ENCODE measurements around the gene FEV.

The FEV gene

DNA sequence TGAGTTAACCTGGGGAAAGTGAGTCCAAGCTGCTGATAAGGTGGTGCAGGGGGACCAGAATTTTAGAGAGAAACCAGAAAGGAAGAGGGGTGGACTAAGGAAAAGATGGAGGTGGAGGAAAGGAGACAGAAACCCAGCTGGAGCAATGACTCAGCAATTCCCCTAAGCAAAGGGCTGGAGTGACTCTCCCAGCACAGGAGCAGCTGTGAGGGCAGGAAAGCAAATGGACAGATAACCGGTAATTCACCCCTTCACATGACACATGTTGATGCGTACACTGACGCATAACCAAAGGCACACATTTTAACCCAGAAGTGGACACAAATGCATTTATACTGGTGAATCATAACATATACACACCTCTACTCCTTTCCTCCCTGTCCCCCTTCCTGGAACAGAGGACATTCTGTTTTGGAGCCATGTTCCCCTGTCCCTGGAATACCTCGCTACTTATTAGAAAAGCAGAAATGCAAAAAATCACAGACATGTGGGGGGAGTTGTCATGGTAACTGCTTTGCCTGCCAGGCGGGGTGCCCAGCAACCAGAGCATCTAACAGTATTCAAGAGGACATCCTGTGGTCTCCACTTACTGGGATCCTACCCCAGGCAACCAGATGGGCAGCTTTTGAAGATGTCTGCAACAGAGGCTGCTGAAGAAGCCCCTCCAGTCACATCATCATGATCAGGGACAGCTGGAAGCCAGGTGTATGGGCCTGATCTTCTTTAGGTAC lies 20.8 kb downstream of the FEV start:
- TF ChIP-seq, protein P1, sequence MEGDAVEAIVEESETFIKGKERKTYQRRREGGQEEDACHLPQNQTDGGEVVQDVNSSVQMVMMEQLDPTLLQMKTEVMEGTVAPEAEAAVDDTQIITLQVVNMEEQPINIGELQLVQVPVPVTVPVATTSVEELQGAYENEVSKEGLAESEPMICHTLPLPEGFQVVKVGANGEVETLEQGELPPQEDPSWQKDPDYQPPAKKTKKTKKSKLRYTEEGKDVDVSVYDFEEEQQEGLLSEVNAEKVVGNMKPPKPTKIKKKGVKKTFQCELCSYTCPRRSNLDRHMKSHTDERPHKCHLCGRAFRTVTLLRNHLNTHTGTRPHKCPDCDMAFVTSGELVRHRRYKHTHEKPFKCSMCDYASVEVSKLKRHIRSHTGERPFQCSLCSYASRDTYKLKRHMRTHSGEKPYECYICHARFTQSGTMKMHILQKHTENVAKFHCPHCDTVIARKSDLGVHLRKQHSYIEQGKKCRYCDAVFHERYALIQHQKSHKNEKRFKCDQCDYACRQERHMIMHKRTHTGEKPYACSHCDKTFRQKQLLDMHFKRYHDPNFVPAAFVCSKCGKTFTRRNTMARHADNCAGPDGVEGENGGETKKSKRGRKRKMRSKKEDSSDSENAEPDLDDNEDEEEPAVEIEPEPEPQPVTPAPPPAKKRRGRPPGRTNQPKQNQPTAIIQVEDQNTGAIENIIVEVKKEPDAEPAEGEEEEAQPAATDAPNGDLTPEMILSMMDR (IDR thresholded peaks at IDR 0.05; ENCODE audit: borderline replicate concordance, insufficient read depth, low read depth, low read length), result no peak
- H3K4me3 ChIP-seq (ENCODE audit: low read depth, low read length), result no peak overlapping the region

DNA sequence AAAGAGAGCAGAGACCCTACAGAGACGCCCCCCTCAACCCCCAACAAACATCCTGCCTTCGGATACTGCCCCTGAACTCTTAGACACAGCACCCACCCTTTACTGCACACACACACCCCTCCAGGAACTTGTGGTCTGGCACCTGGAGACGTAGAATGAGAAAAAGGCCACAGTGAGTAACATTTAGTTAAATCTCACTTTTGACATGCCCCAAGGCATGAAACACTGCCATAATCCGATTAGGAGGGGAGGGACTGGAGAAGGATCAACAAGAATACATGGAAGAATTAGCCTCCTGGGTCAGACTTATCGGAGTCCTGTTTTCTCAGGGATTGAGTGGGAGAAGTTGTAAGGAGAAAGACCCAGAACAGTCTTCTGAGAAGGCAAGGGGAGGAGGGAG lies 21.4 kb downstream of the FEV start:
- no peak overlapping the region for H3K4me3 ChIP-seq (ENCODE audit: low read depth, low read length)
- TF ChIP-seq, protein P1 (IDR thresholded peaks at IDR 0.05; ENCODE audit: borderline replicate concordance, insufficient read depth, low read depth, low read length), result no peak

DNA sequence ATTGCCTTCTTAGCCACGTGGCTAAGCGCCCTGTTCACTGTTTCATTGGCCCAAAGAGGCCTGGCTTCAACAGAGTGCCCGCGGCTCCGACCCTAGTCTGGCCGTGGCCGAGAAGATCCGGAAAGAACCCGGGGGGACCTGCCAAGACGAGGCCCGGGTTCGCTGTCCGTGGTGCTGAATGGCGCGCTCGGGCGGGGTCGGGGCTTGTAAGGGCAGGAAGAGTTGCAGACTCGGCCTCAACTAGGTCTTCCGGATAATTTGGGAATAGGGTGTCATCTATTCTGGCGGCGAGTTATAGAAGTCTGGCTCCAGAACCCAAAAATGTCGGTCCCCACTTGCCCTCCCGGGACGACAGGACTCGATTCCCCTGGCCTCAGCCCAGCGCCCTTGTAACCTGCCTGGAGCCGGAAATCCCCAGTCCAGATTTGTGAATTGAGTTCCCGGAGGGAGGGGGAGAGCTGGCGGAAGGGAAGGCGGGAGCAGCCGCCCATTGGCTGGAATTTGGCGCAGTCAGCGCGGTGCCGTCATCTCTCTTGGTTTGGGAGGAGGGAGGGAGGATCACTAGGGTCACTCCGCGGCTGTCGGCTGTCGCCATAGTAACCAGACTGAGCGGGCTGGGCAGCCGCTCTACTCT lies 22.0 kb downstream of the FEV start:
- H3K4me3 ChIP-seq (ENCODE audit: low read depth, low read length), result no peak overlapping the region
- TF ChIP-seq, protein P1 (IDR thresholded peaks at IDR 0.05; ENCODE audit: borderline replicate concordance, insufficient read depth, low read depth, low read length), result no peak

DNA sequence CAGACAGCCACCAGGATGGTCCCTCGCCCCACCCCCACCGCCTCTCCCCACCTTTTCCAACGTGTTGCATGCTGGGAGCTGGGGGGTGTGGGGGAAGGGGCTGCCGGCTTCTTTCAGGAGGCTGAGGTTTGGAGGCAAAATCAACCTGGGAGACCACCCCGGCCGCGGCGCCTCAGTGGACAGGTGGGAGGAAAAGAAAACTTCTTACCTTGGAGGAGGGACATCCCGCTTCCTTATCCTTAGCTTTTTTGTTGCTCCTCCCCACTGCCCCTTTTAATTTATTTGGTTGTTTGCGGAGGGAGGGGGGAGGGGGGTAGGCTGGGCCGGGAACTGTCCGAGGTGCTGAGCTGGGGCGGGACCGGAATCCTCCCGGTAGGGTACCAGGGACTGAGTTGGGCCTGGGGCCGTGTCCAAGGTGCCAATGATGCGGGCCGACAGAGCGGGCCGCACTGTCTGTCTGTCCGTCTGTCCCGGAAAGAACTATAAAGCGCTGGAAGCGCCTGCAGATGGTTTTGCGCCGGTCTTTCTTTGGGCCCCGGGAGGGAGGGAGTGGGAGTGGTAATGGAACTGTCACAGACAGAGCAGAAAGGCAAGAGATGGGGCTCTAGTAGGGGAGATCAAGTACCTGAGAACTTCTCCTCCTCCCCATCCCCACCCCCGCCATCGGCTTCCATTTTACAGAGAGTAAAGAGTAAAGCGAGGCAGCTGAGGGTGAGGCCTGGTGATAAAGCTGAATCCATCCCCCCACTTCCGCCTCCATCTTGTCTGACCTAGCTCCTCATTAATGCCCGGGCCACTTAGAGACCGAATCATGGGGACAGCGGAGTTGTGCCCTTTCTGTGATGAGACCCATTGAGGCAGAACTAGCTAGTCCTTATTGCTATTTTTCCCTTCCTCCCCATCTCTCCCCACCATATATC lies 23.1 kb downstream of the FEV start:
- H3K4me3 ChIP-seq (ENCODE audit: low read depth, low read length), result no peak overlapping the region
- TF ChIP-seq, protein P1 (IDR thresholded peaks at IDR 0.05; ENCODE audit: borderline replicate concordance, insufficient read depth, low read depth, low read length), result no peak

DNA sequence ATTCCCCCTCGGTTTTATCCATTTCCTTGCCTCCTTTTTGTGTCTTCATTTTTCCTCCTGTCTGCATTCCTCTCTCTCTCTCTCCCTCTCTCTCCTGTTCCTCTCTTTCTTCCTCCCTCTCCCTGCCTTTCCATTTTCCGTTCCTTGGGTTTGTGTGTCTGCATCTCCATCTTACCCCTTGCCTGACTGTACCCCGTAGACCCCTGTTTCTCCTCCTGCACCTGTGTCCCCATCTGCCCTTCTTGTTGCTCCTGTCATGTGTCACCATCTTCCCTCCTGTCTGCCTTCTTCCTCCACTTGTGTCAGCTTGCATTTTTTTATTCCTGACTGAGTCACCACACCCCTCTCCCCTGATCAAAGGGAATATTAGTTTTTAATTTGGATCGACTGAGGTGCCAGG lies 23.8 kb downstream of the FEV start:
- TF ChIP-seq, protein P1 (IDR thresholded peaks at IDR 0.05; ENCODE audit: borderline replicate concordance, insufficient read depth, low read depth, low read length), result no peak
- H3K4me3 ChIP-seq (ENCODE audit: low read depth, low read length), result no peak overlapping the region

DNA sequence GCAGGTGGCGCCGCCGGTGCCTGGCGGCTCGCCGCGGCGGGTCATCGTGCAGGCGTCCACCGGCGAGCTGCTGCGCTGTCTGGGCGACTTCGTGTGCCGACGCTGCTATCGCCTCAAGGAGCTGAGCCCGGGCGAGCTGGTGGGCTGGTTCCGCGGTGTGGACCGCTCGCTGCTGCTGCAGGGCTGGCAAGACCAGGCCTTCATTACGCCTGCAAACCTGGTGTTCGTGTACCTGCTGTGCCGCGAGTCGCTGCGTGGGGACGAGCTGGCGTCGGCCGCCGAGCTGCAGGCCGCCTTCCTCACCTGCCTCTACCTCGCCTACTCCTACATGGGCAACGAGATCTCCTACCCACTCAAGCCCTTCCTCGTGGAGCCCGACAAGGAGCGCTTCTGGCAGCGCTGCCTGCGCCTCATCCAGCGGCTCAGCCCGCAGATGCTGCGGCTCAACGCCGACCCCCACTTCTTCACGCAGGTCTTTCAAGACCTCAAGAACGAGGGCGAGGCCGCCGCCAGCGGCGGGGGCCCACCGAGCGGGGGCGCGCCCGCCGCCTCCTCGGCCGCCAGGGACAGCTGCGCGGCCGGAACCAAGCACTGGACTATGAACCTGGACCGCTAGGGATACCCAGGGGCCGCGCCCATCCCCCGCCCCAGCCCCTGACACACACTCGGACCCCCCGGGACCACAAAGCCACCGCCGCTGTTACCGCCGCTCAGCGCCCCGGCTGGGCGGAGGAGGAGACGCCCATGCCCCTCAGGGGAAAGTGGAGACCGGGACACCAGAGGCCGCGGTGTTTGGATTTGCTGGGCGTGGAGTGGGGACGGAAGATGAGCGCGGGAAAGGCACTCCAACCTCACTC lies 24.4 kb downstream of the FEV start:
- H3K4me3 ChIP-seq (ENCODE audit: low read depth, low read length), result no peak overlapping the region
- TF ChIP-seq, protein P1 (IDR thresholded peaks at IDR 0.05; ENCODE audit: borderline replicate concordance, insufficient read depth, low read depth, low read length), result no peak
